DMS 273 treated with DMSO at 0.1 percent for 48 hours (cell line): Measurements from ENCODE around the gene TMC1.

ENCODE experiments used
- DNase-seq: peaks from one replicate; lab custom pipeline; 2025; lab: John Stamatoyannopoulos, UW

Gene TMC1

GRCh38 chr9:72872718-72873117 is 351.3 kb downstream of the TMC1 start:
- DNase-seq, result no peak

- DNase-seq, result no peak
Measured at GRCh38 chr9:72873456-72873855, 352.0 kb downstream of the TMC1 start.

- no peak for DNase-seq
Measured at GRCh38 chr9:72874344-72874743, 352.9 kb downstream of the TMC1 start.

GRCh38 chr9:72875221-72875620 is 353.8 kb downstream of the TMC1 start:
- no peak for DNase-seq

GRCh38 chr9:72880821-72881220 is 359.4 kb downstream of the TMC1 start:
- no peak for DNase-seq

- DNase-seq, result no peak
Measured at GRCh38 chr9:72882117-72882775, 360.8 kb downstream of the TMC1 start.

- DNase-seq, result no peak
Measured at GRCh38 chr9:72883875-72884274, 362.5 kb downstream of the TMC1 start.

GRCh38 chr9:72884508-72884907 is 363.1 kb downstream of the TMC1 start:
- no peak for DNase-seq
